Lung (tissue), 12 donors: ENCODE data around the gene ABHD13. TPM values are rescaled to one million over a fixed set of nuclear protein-coding genes. Genes with fewer than 3 reads are reported as not detected.

ENCODE experiments used
- ATAC-seq: fragments of 200-7000 bp; cut with Tn5 transposase; one replicate; pipeline ENCODE4 v1.9.1; 2020; ENCODE audit warnings: moderate number of reproducible peaks; ENCODE audit not compliant: insufficient read depth, low FRiP score
- DNase-seq, 3 donors: peaks; one replicate each; pipeline ENCODE4 v3.0.0-alpha.2; 2013 to 2017
- H3K27ac ChIP-seq, 2 donors: one replicate each; pipeline ENCODE4 v1.5.1; 2013; ENCODE audit warnings: mild to moderate bottlenecking in 2 of 2, moderate library complexity in 2 of 2, control low read depth in 1 of 2, inconsistent platforms in 1 of 2, low read depth in 1 of 2, low read length in 1 of 2
- H3K27me3 ChIP-seq, 3 donors: one replicate each; pipeline ENCODE4 v1.5.1; 2013; ENCODE audit warnings: low read length in 2 of 3; ENCODE audit not compliant: control insufficient read depth in 3 of 3, insufficient read depth in 3 of 3
- H3K36me3 ChIP-seq, 4 donors: one replicate each; pipeline ENCODE4 v1.5.1; 2013; ENCODE audit warnings: low read length in 4 of 4, mild to moderate bottlenecking in 1 of 4, moderate library complexity in 1 of 4; ENCODE audit not compliant: control insufficient read depth in 4 of 4, insufficient read depth in 4 of 4
- H3K4me1 ChIP-seq, 5 donors: one replicate each; pipeline ENCODE4 v1.5.1; 2013; ENCODE audit warnings: low read length in 5 of 5, mild to moderate bottlenecking in 2 of 5, moderate library complexity in 1 of 5; ENCODE audit not compliant: control insufficient read depth in 5 of 5, insufficient read depth in 5 of 5
- H3K4me3 ChIP-seq: one replicate; pipeline ENCODE4 v1.5.1; 2013; ENCODE audit warnings: mild to moderate bottlenecking, control low read depth, moderate library complexity
- H3K9ac ChIP-seq, 2 donors: one replicate each; pipeline ENCODE4 v1.5.1; 2013; ENCODE audit warnings: low read length in 2 of 2, control low read depth in 1 of 2; ENCODE audit not compliant: insufficient read depth in 1 of 2
- H3K9me3 ChIP-seq, 4 donors: one replicate each; pipeline ENCODE4 v1.5.1; 2013; ENCODE audit warnings: low read length in 3 of 4, mild to moderate bottlenecking in 1 of 4, moderate library complexity in 1 of 4; ENCODE audit not compliant: control insufficient read depth in 4 of 4, insufficient read depth in 3 of 4
- CTCF ChIP-seq: IDR thresholded peaks from 2 replicates; pipeline ENCODE4 v1.5.1; 2012; ENCODE audit warnings: mild to moderate bottlenecking; ENCODE audit errors: control extremely low read depth, extremely low read depth
- WGBS, 2 donors: extraction: QIAGEN DNeasy Blood & Tissue Kit; methylation state at CpG; one replicate each; pipeline ENCODE4 v1.1.7; 2013; 5-methylcytosine and 5-hydroxymethylcytosine counted together
- polyA plus RNA-seq, 2 donors: library from polyadenylated mRNA; stranded (reverse); fragments of 200-250 nt; gene quantifications; one replicate each; pipeline ENCODE4 v1.2.1, GENCODE V29; 2013
- total RNA-seq, 2 donors: library from RNA; depleted of rRNA in 1 of 2; stranded (reverse); fragments of >200 nt in 1 of 2; gene quantifications; one replicate each; pipeline ENCODE4 v1.2.1, GENCODE V29; 2014 to 2021
- donor health status: control.
- donor health status: control.
- donor health status: Bipolar disorder and iron deficiency.
- donor health status: healthy.
- donor health status: DM: yes; HTN: yes; CAD: no.

ABHD13 gene
- total and polyA plus RNA-seq, 4 donors = 4.7 to 17.5 (median 8.3) TPM

DNA sequence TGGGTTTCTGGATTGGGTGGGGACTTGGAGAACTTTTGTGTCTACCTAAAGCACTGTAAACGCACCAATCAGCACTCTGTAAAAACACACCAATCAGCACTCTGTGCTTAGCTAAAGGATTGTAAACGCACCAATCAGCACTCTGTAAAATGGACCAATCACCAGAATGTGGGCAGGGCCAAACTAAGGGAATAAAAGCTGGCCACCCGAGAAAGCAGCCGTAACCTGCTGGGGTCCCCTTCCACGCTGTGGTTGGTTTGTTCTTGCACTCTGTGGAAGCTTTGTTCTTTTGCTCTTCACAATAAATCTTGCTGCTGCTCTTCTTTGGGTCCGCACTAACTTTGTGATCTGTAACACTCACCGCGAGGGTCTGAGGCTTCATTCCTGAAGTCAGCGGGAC is 40.1 kb upstream of the ABHD13 start:
- peaks cover 0 to 9% (median 0%) of the 10 kb centered on the region in 4 donors for H3K9me3 ChIP-seq
- no peak overlapping the region for H3K9ac ChIP-seq
- no peak overlapping the region for H3K4me3 ChIP-seq
- no peaks in the 10 kb centered on the region for H3K4me1 ChIP-seq
- H3K27ac ChIP-seq = no peak overlapping the region
- DNase-seq (no peak), ATAC-seq (no peak)
- no peak for TF ChIP-seq CTCF
- WGBS, 2 donors = 86 to 91% methylated on average over 9 of the region's 9 CpGs
- no peaks in the 10 kb centered on the region for H3K36me3 ChIP-seq
- no peaks in the 10 kb centered on the region for H3K27me3 ChIP-seq

- ATAC-seq = no peak
- Histone ChIP-seq H3K9me3 (no peaks in the 10 kb centered on the region), H3K4me1 (no peaks in the 10 kb centered on the region), H3K9ac (no peak overlapping the region), H3K27me3 (no peaks in the 10 kb centered on the region), H3K36me3 (no peaks in the 10 kb centered on the region), H3K27ac (no peak overlapping the region), H3K4me3 (no peak overlapping the region)
- DNase-seq = no peak
- WGBS, 2 donors = 77 to 80% methylated on average over 3 of the region's 3 CpGs
- TF ChIP-seq CTCF = no peak
These were observed 35.5 kb upstream of the ABHD13 start for GRCh38 chr13:108182652-108183051.

- H3K27ac ChIP-seq = no peak overlapping the region
- no peak for ATAC-seq
- WGBS, 2 donors = 61 to 75% methylated on average over 3 of the region's 3 CpGs
- H3K36me3 ChIP-seq = no peaks in the 10 kb centered on the region
- TF ChIP-seq CTCF = no peak
- H3K9me3 ChIP-seq = no peaks in the 10 kb centered on the region
- H3K4me1 ChIP-seq = no peaks in the 10 kb centered on the region
- no peaks in the 10 kb centered on the region for H3K27me3 ChIP-seq
- no peak overlapping the region for H3K4me3 ChIP-seq
- DNase-seq = peak in 1 of 3 donors; percentile 2
- no peak overlapping the region for H3K9ac ChIP-seq
These were observed 33.0 kb upstream of the ABHD13 start for GRCh38 chr13:108185223-108185622.

DNA sequence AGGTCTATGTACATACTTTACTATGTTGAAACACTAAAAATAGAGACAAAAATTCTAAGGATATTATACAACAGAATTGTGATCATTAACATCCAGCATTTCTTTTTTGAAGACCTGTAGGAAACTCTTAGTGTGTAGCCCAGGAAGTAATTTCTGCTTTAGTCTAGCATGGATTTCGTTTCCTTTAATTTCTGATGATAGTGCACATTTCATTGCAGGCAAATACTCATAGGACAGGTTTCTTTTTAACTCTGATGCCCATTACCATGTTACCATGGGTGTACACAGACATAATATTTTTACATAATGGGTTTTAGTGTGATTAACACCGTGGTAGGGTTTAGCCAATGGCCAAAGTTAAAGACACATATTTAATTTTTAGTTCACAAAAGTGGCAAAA is 29.9 kb upstream of the ABHD13 start:
- Histone ChIP-seq H3K4me1 (no peaks in the 10 kb centered on the region), H3K9ac (no peak overlapping the region), H3K27me3 (no peaks in the 10 kb centered on the region), H3K36me3 (no peaks in the 10 kb centered on the region), H3K4me3 (no peak overlapping the region), H3K9me3 (no peaks in the 10 kb centered on the region), H3K27ac (no peak overlapping the region)
- ATAC-seq (no peak), DNase-seq (no peak)
- TF ChIP-seq CTCF = no peak
- WGBS, 2 donors = 66 to 72% methylated on average over 2 of the region's 2 CpGs
